Upper lobe of left lung (tissue), 4 donors: ENCODE results near the gene FER.
"Not testable (repeated sequence)": the region's sequence is repeated elsewhere in the genome, so short reads cannot be mapped to it uniquely, and the experiment has no call there.

Experiments used
- EP300 ChIP-seq, 4 donors: sonication (generic); formaldehyde crosslinking; IDR thresholded peaks; one replicate each; pipeline ENCODE4 v1.5.1; 2017; ENCODE audit warnings: antibody characterized with exemption in 4 of 4, control low read depth in 2 of 4
- POLR2A ChIP-seq, 4 donors: fragments of 450-650 bp; IDR thresholded peaks; one replicate each; pipeline ENCODE4 v1.5.1; 2016 to 2017; ENCODE audit warnings: antibody characterized with exemption in 4 of 4, mild to moderate bottlenecking in 2 of 4
- POLR2AphosphoS5 ChIP-seq, 2 donors: sonication (generic); formaldehyde crosslinking; IDR thresholded peaks; one replicate each; pipeline ENCODE4 v1.5.1; 2017; ENCODE audit warnings: antibody characterized with exemption in 2 of 2
- TF ChIP-seq, protein P1 (sequence below), 6 experiments: fragments of 450-650 bp in 4 of 6; fragments of 200-600 bp in 2 of 6; sonication (generic) in 2 of 6; IDR thresholded peaks; one replicate each; pipeline ENCODE4 v1.5.1; 2016 to 2019; ENCODE audit warnings: antibody characterized with exemption in 6 of 6

DNA sequence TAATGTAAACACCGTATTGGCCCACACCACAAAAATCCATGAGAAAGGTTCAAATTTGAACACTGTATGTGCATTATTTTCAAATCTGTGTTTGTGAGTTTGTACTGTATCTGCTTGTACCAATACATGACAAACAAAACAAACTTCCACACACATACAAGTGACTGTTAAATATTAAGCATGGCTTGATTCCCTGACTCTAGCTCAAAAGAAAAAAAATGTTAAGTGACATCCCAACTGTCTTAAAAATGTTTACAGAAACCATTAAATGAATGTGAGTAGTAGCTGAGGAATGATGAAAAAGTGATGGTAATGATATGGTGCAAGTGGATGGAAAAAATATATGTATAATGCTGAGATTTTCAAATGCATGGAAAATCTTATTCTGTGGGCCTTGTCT lies 302.6 kb downstream of the FER start:
- TF ChIP-seq, protein P1, sequence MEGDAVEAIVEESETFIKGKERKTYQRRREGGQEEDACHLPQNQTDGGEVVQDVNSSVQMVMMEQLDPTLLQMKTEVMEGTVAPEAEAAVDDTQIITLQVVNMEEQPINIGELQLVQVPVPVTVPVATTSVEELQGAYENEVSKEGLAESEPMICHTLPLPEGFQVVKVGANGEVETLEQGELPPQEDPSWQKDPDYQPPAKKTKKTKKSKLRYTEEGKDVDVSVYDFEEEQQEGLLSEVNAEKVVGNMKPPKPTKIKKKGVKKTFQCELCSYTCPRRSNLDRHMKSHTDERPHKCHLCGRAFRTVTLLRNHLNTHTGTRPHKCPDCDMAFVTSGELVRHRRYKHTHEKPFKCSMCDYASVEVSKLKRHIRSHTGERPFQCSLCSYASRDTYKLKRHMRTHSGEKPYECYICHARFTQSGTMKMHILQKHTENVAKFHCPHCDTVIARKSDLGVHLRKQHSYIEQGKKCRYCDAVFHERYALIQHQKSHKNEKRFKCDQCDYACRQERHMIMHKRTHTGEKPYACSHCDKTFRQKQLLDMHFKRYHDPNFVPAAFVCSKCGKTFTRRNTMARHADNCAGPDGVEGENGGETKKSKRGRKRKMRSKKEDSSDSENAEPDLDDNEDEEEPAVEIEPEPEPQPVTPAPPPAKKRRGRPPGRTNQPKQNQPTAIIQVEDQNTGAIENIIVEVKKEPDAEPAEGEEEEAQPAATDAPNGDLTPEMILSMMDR (IDR thresholded peaks at IDR 0.05) = not testable (repeated sequence)
- not testable (repeated sequence) for TF ChIP-seq POLR2A, POLR2AphosphoS5, EP300 (IDR thresholded peaks at IDR 0.05)
